Activated B cell treated with CpG ODN at 0.5 μM for 24 hours (primary cell): ENCODE data around the gene DCAF4L1. TPM values are rescaled to one million over a fixed set of nuclear protein-coding genes. Genes with fewer than 3 reads are reported as not detected.
A peak's percentile ranks its signal among the peaks of the same experiment; 100 is the strongest.

Experiments
- ATAC-seq: fragments of 200-7000 bp; cut with Tn5 transposase; one replicate; pipeline ENCODE4 v1.10.0; 2021; ENCODE audit warnings: low read depth, mild to moderate bottlenecking, moderate library complexity
- CTCF ChIA-PET: fragments of 350-600 bp; sonication (Branson Sonifier 250); formaldehyde crosslinking; loops from one replicate; lab custom pipeline; 2021; ENCODE audit warnings: antibody characterized with exemption; lab: Charles Lee
- POLR2A ChIA-PET: fragments of 350-600 bp; sonication (Branson Sonifier 250); formaldehyde crosslinking; loops from one replicate; lab custom pipeline; 2021; ENCODE audit warnings: antibody characterized with exemption; lab: Charles Lee
- DNase-seq: peaks from one replicate; pipeline ENCODE4 v3.0.0; 2022
- H3K27ac Mint-ChIP-seq: one replicate; pipeline ENCODE4 v1.8.0; 2020; ENCODE audit warnings: mixed read lengths
- H3K27me3 Mint-ChIP-seq: one replicate; pipeline ENCODE4 v1.8.0; 2021; ENCODE audit warnings: mixed read lengths
- H3K36me3 Mint-ChIP-seq: one replicate; pipeline ENCODE4 v1.8.0; 2021; ENCODE audit warnings: low read depth, mixed read lengths
- H3K4me1 Mint-ChIP-seq: one replicate; pipeline ENCODE4 v1.8.0; 2021; ENCODE audit warnings: mixed read lengths
- H3K4me3 Mint-ChIP-seq: one replicate; pipeline ENCODE4 v1.8.0; 2020; ENCODE audit warnings: mild to moderate bottlenecking, mixed read lengths
- H3K9me3 Mint-ChIP-seq: one replicate; pipeline ENCODE4 v1.8.0; 2020; ENCODE audit warnings: mixed read lengths
- CTCF ChIP-seq: fragments of 200-600 bp; IDR thresholded peaks from one replicate; pipeline ENCODE4 v1.8.0; 2022; ENCODE audit warnings: antibody characterized with exemption, mild to moderate bottlenecking
- intact Hi-C: fragments of 100-400 bp; cut with micrococcal nuclease; formaldehyde crosslinking; loops from one replicate; pipeline ENCODE4 v1.15.1; 2024
- total RNA-seq: library from RNA; stranded (reverse); gene quantifications from 2 replicates; pipeline ENCODE4 v1.2.3, GENCODE V29; 2022

DCAF4L1 gene
- total RNA-seq, 1 donor from 2014 or later: 0.22 TPM

- no peaks in the 10 kb centered on the region for H3K9me3 Mint-ChIP-seq
- peaks cover 8% of the 10 kb centered on the region for H3K4me1 Mint-ChIP-seq
- POLR2A ChIA-PET: no interaction called here
- no peak overlapping the region for H3K27ac Mint-ChIP-seq
- intact Hi-C loops: no loop called here
- no peak overlapping the region for H3K4me3 Mint-ChIP-seq
- CTCF ChIA-PET: no interaction called here
- H3K36me3 Mint-ChIP-seq: peaks cover 4% of the 10 kb centered on the region
- TF ChIP-seq CTCF: no peak
- no peak for DNase-seq
- no peak for ATAC-seq
- H3K27me3 Mint-ChIP-seq: no peaks in the 10 kb centered on the region
Observed at GRCh38 chr4:41985151-41985550, 3.6 kb downstream of the DCAF4L1 start.

- H3K9me3 Mint-ChIP-seq: no peaks in the 10 kb centered on the region
- CTCF ChIA-PET: interaction anchor here (1.4 to 1.7 kb wide), 2 partner anchors 27 to 55 kb away, joined by 3 to 7 read pairs; partner anchors contain the start of gene TMEM33
- ATAC-seq (peak; percentile 25), DNase-seq (no peak)
- no peaks in the 10 kb centered on the region for H3K27me3 Mint-ChIP-seq
- H3K36me3 Mint-ChIP-seq: peaks cover 9% of the 10 kb centered on the region
- peak overlapping the region; percentile 98 for H3K4me3 Mint-ChIP-seq
- POLR2A ChIA-PET: interaction anchor here (1.2 to 2.3 kb wide), 3 partner anchors 14 to 667 kb away, joined by 3 to 12 read pairs (median 10); partner anchors contain the start of genes ATP8A1 and TMEM33
- H3K4me1 Mint-ChIP-seq: peaks cover 25% of the 10 kb centered on the region
- H3K27ac Mint-ChIP-seq: peak overlapping the region; percentile 95
- intact Hi-C loops: loop anchor here (1.0 to 5.0 kb wide), 5 partner anchors 21 to 667 kb away; partner anchors contain the start of genes ATP8A1, BEND4 and TMEM33
- TF ChIP-seq CTCF: no peak
Observed at GRCh38 chr4:41989994-41990364, 8.4 kb downstream of the DCAF4L1 start.

GRCh38 chr4:41990365-41991111 is 9.0 kb downstream of the DCAF4L1 start, which contains the start of gene SLC30A9:
Gene SLC30A9 (plus strand): TSS chr4:41990530. CDS start chr4:41990652, 122 bp downstream.
- H3K4me1 Mint-ChIP-seq: peaks cover 29% of the 10 kb centered on the region
- H3K9me3 Mint-ChIP-seq: no peaks in the 10 kb centered on the region
- DNase-seq (peak; percentile 82), ATAC-seq (peak; percentile 95)
- no peak for TF ChIP-seq CTCF
- intact Hi-C loops: loop anchor here (1.0 to 5.0 kb wide), 5 partner anchors 22 to 667 kb away; partner anchors contain the start of genes ATP8A1, BEND4 and TMEM33
- H3K4me3 Mint-ChIP-seq: peak within 1 kb of the TSS; percentile 98
- H3K27me3 Mint-ChIP-seq: no peaks in the 10 kb centered on the region
- ChIA-PET POLR2A (interaction anchor here (0.8 to 2.3 kb wide), 4 partner anchors 14 to 666 kb away, joined by 3 to 12 read pairs (median 8); partner anchors contain the start of genes ATP8A1 and TMEM33), CTCF (interaction anchor here (1.4 to 1.7 kb wide), 2 partner anchors 27 to 56 kb away, joined by 3 to 7 read pairs; partner anchors contain the start of gene TMEM33)
- peaks cover 9% of the 10 kb centered on the region for H3K36me3 Mint-ChIP-seq
- peak within 1 kb of the TSS; percentile 95 for H3K27ac Mint-ChIP-seq

GRCh38 chr4:41991916-41992767 is 10.6 kb downstream of the DCAF4L1 start:
- H3K36me3 Mint-ChIP-seq: peaks cover 10% of the 10 kb centered on the region
- CTCF ChIA-PET: no interaction called here
- H3K27ac Mint-ChIP-seq: no peak overlapping the region
- intact Hi-C loops: loop anchor here (2.0 to 5.0 kb wide), 2 partner anchors 23 to 665 kb away; partner anchors contain the start of gene ATP8A1
- DNase-seq (no peak), ATAC-seq (no peak)
- H3K9me3 Mint-ChIP-seq: no peaks in the 10 kb centered on the region
- peaks cover 30% of the 10 kb centered on the region for H3K4me1 Mint-ChIP-seq
- POLR2A ChIA-PET: no interaction called here
- H3K4me3 Mint-ChIP-seq: peak overlapping the region; percentile 98
- no peaks in the 10 kb centered on the region for H3K27me3 Mint-ChIP-seq
- TF ChIP-seq CTCF: no peak
